H54 (cell line): ENCODE results near the gene BCKDHB.

Experiments used
- DNase-seq: peaks from one replicate; pipeline ENCODE4 v3.0.0; 2011; ENCODE audit warnings: low spot score, mixed read lengths; ENCODE audit not compliant: insufficient read length
- FAIRE-seq: peaks from 3 replicates; lab custom pipeline; 2011; peaks lifted over from hg19 to GRCh38; lab: Jason Lieb, UNC
- POLR2A ChIP-seq: IDR thresholded peaks from 2 replicates; pipeline ENCODE4 v1.6.1; 2011; ENCODE audit warnings: low read depth, mild to moderate bottlenecking, low read length

BCKDHB gene

GRCh38 chr6:80330961-80331360 is 224.5 kb downstream of the BCKDHB start:
- TF ChIP-seq POLR2A: no peak
- DNase-seq (no peak), FAIRE-seq (no peak)

- no peak for TF ChIP-seq POLR2A
- DNase-seq (no peak), FAIRE-seq (peak; percentile 67)
Measured at GRCh38 chr6:80331522-80331921, 225.1 kb downstream of the BCKDHB start.

- FAIRE-seq: no peak
- TF ChIP-seq POLR2A: no peak
- no peak for DNase-seq
Measured at GRCh38 chr6:80331974-80332373, 225.5 kb downstream of the BCKDHB start.

- DNase-seq (no peak), FAIRE-seq (no peak)
- no peak for TF ChIP-seq POLR2A
Measured at GRCh38 chr6:80333342-80333741, 226.9 kb downstream of the BCKDHB start.

- no peak for TF ChIP-seq POLR2A
- DNase-seq (no peak), FAIRE-seq (peak; percentile 77)
Measured at GRCh38 chr6:80335121-80335531, 228.7 kb downstream of the BCKDHB start.

- FAIRE-seq: peak; percentile 33
- TF ChIP-seq POLR2A: no peak
- no peak for DNase-seq
Measured at GRCh38 chr6:80336911-80337310, 230.4 kb downstream of the BCKDHB start.

- peak; percentile 10 for DNase-seq
- FAIRE-seq: no peak
- TF ChIP-seq POLR2A: no peak
Measured at GRCh38 chr6:80338201-80338836, 231.8 kb downstream of the BCKDHB start.

- FAIRE-seq (no peak), DNase-seq (no peak)
- no peak for TF ChIP-seq POLR2A
Measured at GRCh38 chr6:80339421-80339820, 232.9 kb downstream of the BCKDHB start.

GRCh38 chr6:80340280-80340679 is 233.8 kb downstream of the BCKDHB start:
- FAIRE-seq (no peak), DNase-seq (no peak)
- TF ChIP-seq POLR2A: no peak

- FAIRE-seq: no peak
- no peak for DNase-seq
- TF ChIP-seq POLR2A: no peak
Measured at GRCh38 chr6:80340686-80341085, 234.2 kb downstream of the BCKDHB start.

- FAIRE-seq (no peak), DNase-seq (no peak)
- no peak for TF ChIP-seq POLR2A
Measured at GRCh38 chr6:80341330-80341729, 234.9 kb downstream of the BCKDHB start.

- TF ChIP-seq POLR2A: no peak
- FAIRE-seq (no peak), DNase-seq (no peak)
Measured at GRCh38 chr6:80343511-80343910, 237.0 kb downstream of the BCKDHB start.

GRCh38 chr6:80347101-80347500 is 240.6 kb downstream of the BCKDHB start:
- DNase-seq (no peak), FAIRE-seq (no peak)
- no peak for TF ChIP-seq POLR2A

- TF ChIP-seq POLR2A: no peak
- FAIRE-seq: no peak
- no peak for DNase-seq
Measured at GRCh38 chr6:80348263-80348662, 241.8 kb downstream of the BCKDHB start.

GRCh38 chr6:80356000-80356399 is 249.5 kb downstream of the BCKDHB start:
- no peak for FAIRE-seq
- DNase-seq: no peak
- no peak for TF ChIP-seq POLR2A

GRCh38 chr6:80356545-80356944 is 250.1 kb downstream of the BCKDHB start:
- FAIRE-seq (no peak), DNase-seq (no peak)
- TF ChIP-seq POLR2A: no peak

- FAIRE-seq: no peak
- no peak for TF ChIP-seq POLR2A
- DNase-seq: no peak
Measured at GRCh38 chr6:80357081-80357480, 250.6 kb downstream of the BCKDHB start.
